ENCODE results near the gene OCA2.
"Not testable (repeated sequence)": the region's sequence is repeated elsewhere in the genome, so short reads cannot be mapped to it uniquely, and the experiment has no call there.

Gene OCA2

GRCh38 chr15:27723821-27724220 is 375.3 kb downstream of the OCA2 start:
- no peak for DNase-seq (ENCODE audit: low spot score)

- DNase-seq (ENCODE audit: low spot score) = no peak
These were observed 377.0 kb downstream of the OCA2 start for GRCh38 chr15:27722102-27722501.

GRCh38 chr15:27714675-27715074 is 384.4 kb downstream of the OCA2 start:
- DNase-seq (ENCODE audit: low spot score) = no peak

- not testable (repeated sequence) for DNase-seq (ENCODE audit: low spot score)
These were observed 385.3 kb downstream of the OCA2 start for GRCh38 chr15:27713850-27714249.

GRCh38 chr15:27707257-27707656 is 391.9 kb downstream of the OCA2 start:
- no peak for DNase-seq (ENCODE audit: low spot score)

- no peak for DNase-seq (ENCODE audit: low spot score)
These were observed 392.8 kb downstream of the OCA2 start for GRCh38 chr15:27706300-27706699.

- peak; percentile 72 for DNase-seq (ENCODE audit: low spot score)
These were observed 394.1 kb downstream of the OCA2 start for GRCh38 chr15:27705056-27705455.
